ENCODE measurements around the gene TXN. TPM values are rescaled to one million over a fixed set of nuclear protein-coding genes. Genes with fewer than 3 reads are reported as not detected.

Gene TXN
- total and polyA plus RNA-seq, 2 of the 4 experiments (the other 2 are of a cell fraction), result 277 to 578 TPM

GRCh38 chr9:110254500-110254899 lies 1.8 kb downstream of the TXN start:
- Histone ChIP-seq H3K79me1 (ENCODE audit: low read depth in 1 of 2, low read length in 2 of 2) (peaks cover 16 to 61% of the 10 kb centered on the region in 2 experiments), H3K9me3 (ENCODE audit: control insufficient read depth, insufficient read depth, low read length) (no peaks in the 10 kb centered on the region), H4K91ac (ENCODE audit: insufficient read depth, low read depth, low read length) (no peak overlapping the region), H2AK5ac (ENCODE audit: low read depth, low read length) (no peak overlapping the region; the same call in 1 of the 2 replicates), H2BK5ac (ENCODE audit: low read depth, low read length, poor library complexity, severe bottlenecking) (no peak overlapping the region), H2BK20ac (ENCODE audit: low read depth, low read length) (no peak overlapping the region), H3K4ac (ENCODE audit: low read depth, low read length) (no peak overlapping the region), H3K36me3 (ENCODE audit: control insufficient read depth, insufficient read depth, low read length) (peaks cover 5% of the 10 kb centered on the region), H2AFZ (replicated peaks; ENCODE audit: low read length, poor library complexity) (no peak overlapping the region), H3K4me3 (ENCODE audit: insufficient read depth, low read depth, low read length) (peak overlapping the region; percentile 71), H4K5ac (ENCODE audit: low read depth, low read length) (no peak overlapping the region), H4K8ac (ENCODE audit: low read depth in 2 of 2, low read length in 2 of 2) (no peak overlapping the region), H2BK15ac (ENCODE audit: low read depth, low read length) (no peak overlapping the region), H3K27me3 (ENCODE audit: control insufficient read depth, insufficient read depth, low read length) (no peaks in the 10 kb centered on the region), H2AK9ac (replicated peaks; ENCODE audit: low read depth, low read length, poor library complexity) (no peak overlapping the region), H3K14ac (replicated peaks; ENCODE audit: low read depth, low read length) (peak overlapping the region; percentile 13; the same call in 1 of the 2 replicates), H3K4me2 (ENCODE audit: low read depth, low read length) (peak overlapping the region; percentile 84), H3K9me1 (ENCODE audit: insufficient read depth, low read length) (peaks cover 10% of the 10 kb centered on the region), H3K18ac (ENCODE audit: low read depth, low read length) (no peak overlapping the region), H3K4me1 (ENCODE audit: control insufficient read depth, insufficient read depth, low read length) (peaks cover 10% of the 10 kb centered on the region), H3K23ac (ENCODE audit: low read depth, low read length) (peak overlapping the region; percentile 48; the same call in 1 of the 2 replicates), H3K27ac (ENCODE audit: insufficient read depth, low read length) (no peak overlapping the region), H2BK120ac (ENCODE audit: low read depth, low read length) (no peak overlapping the region), H3K56ac (ENCODE audit: extremely low read depth, insufficient read depth, low read length) (no peak overlapping the region), H4K20me1 (ENCODE audit: insufficient read depth, low read length) (peaks cover 60% of the 10 kb centered on the region), H3K9ac (ENCODE audit: low read depth, low read length) (peak overlapping the region; percentile 90; the same call in 1 of the 2 replicates)
- intact Hi-C loops (cut with micrococcal nuclease) (loop anchor here (10.0 kb wide), 1 partner anchor 320 kb away; the partner anchor contains the start of gene SVEP1), dilution Hi-C loops (cut with HindIII; ENCODE audit: low sequenced_read_pairs, unreplicated experiment) (no loop called here), in situ Hi-C loops (cut with MboI; ENCODE audit: low sequenced_read_pairs) (no loop called here)
- no CpG with 5 or more reads among the region's 2 CpGs for WGBS, 2 experiments (ENCODE audit: extremely low coverage in 2 of 2, insufficient read length in 1 of 2)
- TF ChIP-seq NFE2L2 (IDR thresholded peaks at IDR 0.05; ENCODE audit: low read depth, low read length), result no peak
- no peak for TF ChIP-seq CTCF (conservative IDR thresholded peaks at IDR 0.05; ENCODE audit: low read depth, low read length)
- TF ChIP-seq FOS (IDR thresholded peaks at IDR 0.05; ENCODE audit: low read depth, low read length), result no peak
- no peak for TF ChIP-seq POLR2A (IDR thresholded peaks at IDR 0.05; ENCODE audit: low read depth, low read length)
- TF ChIP-seq CEBPB (IDR thresholded peaks at IDR 0.05; ENCODE audit: low read depth, low read length), result no peak
- TF ChIP-seq RAD21 (IDR thresholded peaks at IDR 0.05; ENCODE audit: low read length), result no peak
- no peak for TF ChIP-seq MAZ (IDR thresholded peaks at IDR 0.05; ENCODE audit: borderline replicate concordance, low read depth, low read length)
- no peak for TF ChIP-seq CHD1 (IDR thresholded peaks at IDR 0.05; ENCODE audit: low read depth, low read length)
- TF ChIP-seq MXI1 (IDR thresholded peaks at IDR 0.05; ENCODE audit: borderline replicate concordance, low read depth, low read length), result no peak
- no peak for TF ChIP-seq RCOR1 (IDR thresholded peaks at IDR 0.05; ENCODE audit: insufficient replicate concordance, low read length)
- no peak for TF ChIP-seq USF2 (IDR thresholded peaks at IDR 0.05; ENCODE audit: low read depth, low read length)
- no peak for TF ChIP-seq SMC3 (IDR thresholded peaks at IDR 0.05; ENCODE audit: low read depth, low read length)
- TF ChIP-seq RFX5 (IDR thresholded peaks at IDR 0.05; ENCODE audit: low read depth, low read length), result no peak
- CTCF ChIA-PET, result no interaction called here
- POLR2A ChIA-PET (ENCODE audit: unreplicated experiment), result no interaction called here
- BruUV-seq (replicated peaks), result TSS peak; percentile 33
- DNase-seq (no peak), ATAC-seq (ENCODE audit: low read depth) (no peak)

Measured in IMR-90 (cell line).